Activated T-cell treated with anti-CD3 and anti-CD28 coated beads for 24 hours (primary cell): ENCODE measurements around the gene PURB.
"Not testable (repeated sequence)": the region's sequence is repeated elsewhere in the genome, so short reads cannot be mapped to it uniquely, and the experiment has no call there.

ENCODE experiments used
- DNase-seq: peaks from one replicate; pipeline ENCODE4 v3.0.0-alpha.2; 2020; ENCODE audit warnings: low read depth

PURB gene

DNA sequence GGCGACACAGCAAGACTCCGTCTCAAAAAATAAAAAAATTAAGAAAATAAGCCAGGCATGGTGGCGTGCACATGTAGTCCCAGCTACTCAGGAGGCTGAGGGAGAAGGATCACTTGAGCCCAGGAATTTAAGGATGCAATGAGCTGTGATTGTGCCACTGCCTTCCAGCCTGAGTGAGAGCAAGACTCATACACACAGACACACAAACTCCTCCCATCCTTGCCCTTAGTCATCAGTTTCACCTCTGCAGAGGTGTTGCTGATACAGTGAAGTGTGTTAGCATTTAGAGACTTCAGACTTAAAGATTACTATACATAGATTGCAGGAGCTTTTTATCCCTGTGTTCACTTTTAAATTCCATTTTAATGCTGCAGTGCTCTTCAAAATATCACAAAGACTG, 31.9 kb downstream of the PURB start:
- DNase-seq = no peak

DNA sequence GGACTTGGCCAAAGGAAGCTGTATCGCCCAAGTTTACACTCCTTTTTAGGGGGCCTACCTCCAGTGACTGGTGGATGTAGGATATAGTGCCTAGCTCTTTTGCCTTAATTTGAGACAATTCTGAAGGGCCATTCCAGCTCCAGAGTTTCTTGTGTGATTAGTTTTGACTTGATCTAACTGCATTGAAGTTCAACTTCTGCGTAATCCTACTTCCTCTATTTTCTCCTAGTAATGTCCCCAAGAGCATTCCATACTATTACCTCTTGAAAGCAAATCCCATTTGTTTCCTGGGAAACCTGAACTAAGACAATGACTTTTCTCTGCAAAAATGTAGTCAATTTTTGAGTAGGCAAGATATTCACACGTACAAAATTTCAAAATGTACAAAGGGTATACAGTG, 32.7 kb downstream of the PURB start:
- no peak for DNase-seq

DNA sequence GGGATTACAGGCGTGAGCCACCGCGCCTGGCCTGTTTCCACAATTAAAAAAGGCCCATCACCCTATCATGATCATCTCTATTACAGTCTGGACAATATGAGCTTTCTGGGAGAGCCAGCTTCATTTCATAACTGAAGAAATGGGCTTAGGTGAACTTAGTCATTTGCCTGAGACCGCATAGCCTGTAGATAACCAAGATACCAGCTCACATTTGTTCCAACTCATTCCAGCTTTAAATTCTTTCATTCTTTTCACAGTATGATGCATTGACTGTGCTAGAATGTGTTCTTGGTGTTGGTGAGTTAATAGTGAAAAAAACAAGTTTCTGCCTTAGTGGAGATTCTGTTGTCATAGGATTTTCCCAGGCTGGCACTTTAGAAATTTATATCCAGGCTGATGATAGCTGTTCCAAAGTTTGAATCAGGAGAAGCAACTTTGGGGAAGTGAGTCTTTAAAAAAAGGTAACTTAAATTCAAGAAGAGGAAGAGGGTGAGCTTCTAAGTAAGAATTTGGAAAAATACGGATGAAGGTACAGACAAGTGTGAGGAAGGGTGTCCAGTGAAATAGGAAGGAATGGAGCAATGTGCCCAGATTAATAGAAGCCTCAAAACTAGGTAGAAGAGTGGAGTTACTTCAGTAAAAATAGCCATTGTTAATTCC, 35.3 kb downstream of the PURB start:
- no peak for DNase-seq

DNA sequence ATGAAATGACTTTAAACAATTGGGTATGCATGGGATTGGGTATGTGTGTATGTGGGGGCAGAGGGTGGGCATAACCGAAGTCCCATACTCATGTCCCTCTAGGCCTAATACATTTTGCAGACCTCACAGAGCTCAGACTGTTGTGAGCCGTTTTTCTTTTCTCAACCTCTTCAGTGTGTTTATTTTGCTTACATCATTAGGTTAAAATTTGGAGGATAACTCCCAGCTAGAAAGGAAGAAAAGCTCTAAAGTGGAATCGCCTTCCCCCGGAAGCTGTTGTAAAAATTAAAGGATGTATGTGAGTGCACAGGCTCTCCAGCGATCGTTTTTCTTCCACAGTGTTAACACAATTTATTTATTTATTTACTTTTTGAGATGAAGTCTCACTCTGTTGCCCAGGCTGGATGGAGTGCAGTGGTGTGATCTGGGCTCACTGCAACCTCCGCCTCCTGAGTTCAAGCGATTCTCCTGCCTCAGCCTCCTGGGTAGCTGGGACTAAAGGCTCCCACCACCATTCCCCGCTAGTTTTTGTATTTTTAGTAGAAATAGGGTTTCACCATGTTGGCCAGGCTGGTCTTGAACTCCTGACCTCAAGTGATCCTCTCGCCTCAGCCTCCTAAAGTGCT, 36.0 kb downstream of the PURB start:
- DNase-seq = no peak

DNA sequence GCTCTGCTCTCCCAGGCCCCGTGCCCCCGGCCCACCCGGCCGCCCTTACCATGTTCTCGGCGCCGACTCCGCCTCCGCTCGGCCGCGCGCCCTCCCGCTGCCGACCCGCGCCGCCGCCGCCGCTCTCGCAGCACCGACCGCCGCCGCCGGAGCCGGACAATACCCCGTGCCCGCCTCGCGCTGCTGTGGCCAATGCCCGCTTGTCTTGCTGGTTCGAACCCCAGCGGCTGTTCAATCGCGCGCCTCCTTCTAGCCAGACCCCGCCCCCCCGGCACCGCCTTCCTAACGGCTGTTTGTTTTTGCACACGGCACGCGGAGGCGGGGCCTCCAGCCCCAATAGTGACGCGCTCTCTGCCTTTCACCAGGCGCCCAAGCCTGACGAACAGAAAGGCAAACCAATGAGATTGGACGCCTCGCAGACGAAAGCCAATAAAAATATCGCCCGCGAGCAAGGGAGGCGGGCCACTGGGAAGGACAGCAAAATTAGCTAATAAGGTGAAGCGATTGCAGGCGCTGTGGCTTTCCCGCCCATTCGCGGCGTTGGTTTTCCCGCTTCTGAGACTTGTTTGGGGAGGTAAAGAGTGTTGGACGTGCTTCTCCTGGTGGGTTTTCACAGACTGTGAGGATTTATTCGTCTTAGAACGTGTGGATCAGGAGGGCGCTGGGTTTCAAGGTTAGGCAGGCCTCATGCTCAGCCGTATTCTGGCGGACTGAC, 37.3 kb downstream of the PURB start, which contains the start of gene H2AZ2:
Gene H2AZ2 (minus strand): TSS at position 168 of the 715 bp plus-strand sequence. CDS start 116 bp downstream, at position 52.
- peak; percentile 100 for DNase-seq

DNA sequence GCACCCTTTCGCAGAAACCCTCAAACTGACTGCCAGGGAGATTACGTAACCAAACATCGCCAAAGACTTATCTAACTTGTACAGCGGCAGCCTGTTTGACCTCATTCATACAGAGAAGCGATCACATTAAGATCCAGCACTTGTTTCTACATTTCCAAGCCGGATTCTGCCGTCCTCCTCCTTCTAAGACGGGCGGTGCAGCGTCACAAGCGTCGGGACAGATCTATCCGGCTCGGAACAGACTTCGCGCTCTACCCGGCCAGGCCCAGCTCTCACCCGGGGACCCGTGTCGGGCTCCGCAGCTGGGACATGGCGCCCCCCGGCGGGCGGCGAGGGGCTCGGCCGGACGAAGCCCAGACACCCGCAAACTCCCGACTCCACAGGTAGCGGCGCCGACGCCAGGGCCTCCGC, 37.8 kb downstream of the PURB start:
- DNase-seq = peak; percentile 78

DNA sequence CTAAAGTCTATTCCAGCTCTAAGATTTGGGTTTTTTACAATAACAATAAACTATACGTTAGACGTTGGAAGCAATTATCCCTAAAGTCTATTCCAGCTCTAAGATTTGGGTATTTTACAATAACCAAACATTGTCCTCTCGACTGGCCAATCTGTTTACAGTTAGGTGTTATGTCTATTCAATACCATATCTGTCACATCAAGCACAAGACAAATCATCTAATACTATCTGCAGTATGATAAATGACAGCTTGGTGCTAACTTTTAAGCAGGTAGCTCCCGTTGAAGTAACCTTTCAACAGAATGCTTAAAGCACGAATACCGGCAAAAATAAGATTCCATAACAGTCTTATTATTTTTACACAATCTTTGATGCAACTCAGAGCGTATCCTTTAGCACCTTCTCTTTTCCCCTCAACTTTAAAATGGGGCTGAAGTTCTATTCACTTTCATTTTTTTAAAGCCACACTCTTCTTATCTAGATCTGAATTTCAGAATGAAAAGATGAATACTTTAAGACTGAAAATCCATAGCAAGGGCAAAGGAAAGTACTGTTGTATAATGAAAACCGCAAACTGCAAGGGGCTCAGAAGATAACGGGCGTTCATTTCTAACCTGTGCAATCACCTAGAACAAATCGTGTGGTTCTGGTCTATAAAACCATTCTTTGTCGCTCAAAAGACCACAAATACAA, 38.4 kb downstream of the PURB start:
- no peak for DNase-seq

DNA sequence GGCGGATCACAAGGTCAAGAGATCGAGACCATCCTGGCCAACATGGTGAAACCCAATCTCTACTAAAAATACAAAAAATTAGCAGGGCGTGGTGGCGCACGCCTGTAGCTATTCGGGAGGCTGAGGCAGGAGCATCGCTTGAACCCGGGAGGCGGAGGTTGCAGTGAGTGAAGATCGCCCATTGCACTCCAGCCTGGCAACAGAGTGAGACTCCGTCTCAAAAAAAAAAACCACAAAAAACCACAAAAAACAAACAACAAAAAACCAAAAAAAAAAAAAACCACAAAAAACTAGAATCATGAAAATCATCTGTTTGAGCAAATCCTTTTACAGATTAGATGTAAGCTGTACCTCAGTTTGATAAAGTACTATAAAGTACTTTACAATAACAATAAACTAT, 38.9 kb downstream of the PURB start:
- DNase-seq = not testable (repeated sequence)

DNA sequence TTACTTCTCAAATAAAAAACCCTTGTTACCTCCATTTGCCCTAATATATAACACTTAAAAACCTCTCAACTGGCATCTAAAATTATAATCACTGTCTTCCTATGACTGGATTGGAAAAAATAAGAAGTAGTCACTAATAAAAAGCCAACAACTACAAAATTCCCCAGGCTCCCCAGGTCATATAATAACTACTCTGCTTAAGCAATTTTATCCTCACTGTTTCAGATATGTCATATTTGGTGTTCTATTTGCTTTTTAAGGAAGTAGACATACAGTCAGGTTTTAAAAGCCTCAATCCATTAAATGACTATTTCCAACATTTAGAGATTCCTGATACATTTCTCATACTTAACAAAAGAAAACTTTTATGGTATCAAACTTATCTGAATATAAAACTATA, 39.9 kb downstream of the PURB start:
- no peak for DNase-seq

DNA sequence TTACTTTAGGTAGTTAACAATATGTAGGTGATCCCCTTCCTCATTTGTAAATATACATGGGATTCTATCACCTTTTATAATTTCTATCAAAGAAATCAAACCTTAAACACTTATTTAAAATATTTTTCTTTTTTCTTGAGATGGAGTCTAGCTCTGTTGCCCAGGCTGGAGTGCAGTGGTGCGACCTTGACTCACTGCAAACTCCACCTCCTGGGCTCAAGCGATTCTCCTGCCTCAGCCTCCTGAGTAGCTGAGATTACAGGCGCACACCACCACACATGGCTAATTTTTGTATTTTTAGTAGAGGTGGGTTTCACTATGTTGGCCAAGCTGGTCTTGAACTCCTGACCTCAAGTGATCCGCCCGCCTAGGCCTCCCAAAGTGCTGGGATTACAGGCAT, 41.9 kb downstream of the PURB start:
- not testable (repeated sequence) for DNase-seq

DNA sequence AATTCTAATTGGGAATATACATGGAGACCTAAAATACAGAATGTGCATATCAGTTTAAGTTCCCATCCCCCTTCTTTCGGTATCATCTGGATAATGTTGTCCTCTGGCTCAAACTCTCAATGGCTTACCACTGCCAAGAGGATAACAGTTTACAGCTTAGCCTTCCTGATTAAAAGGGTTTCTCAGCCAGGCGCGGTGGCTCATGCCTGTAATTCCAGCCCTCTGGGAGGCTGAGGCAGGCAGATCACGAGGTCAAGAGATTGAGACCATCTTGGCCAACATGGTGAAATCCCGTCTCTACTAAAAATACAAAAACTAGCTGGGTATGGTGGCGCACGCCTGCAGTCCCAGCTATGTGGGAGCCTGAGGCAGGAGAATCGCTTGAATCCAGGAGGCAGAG, 42.7 kb downstream of the PURB start:
- not testable (repeated sequence) for DNase-seq

DNA sequence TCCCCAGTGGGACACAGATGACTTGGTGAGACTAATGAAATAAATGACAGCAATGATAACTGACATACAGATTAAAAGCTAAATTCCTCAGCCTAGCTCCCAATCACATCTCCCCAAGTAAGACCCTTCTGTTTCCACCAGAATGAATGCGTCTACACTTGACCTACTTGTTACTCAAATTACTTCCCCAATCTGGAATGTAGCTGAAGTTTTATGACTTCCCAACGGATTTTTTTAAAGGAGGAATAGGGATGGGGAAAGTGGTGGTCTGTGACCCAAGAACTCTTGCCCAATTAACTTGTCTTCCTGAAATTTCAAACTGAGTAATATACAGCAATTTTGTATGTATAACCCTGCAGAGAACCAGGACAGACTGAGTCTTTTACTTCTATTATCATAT, 46.6 kb downstream of the PURB start:
- DNase-seq = no peak

DNA sequence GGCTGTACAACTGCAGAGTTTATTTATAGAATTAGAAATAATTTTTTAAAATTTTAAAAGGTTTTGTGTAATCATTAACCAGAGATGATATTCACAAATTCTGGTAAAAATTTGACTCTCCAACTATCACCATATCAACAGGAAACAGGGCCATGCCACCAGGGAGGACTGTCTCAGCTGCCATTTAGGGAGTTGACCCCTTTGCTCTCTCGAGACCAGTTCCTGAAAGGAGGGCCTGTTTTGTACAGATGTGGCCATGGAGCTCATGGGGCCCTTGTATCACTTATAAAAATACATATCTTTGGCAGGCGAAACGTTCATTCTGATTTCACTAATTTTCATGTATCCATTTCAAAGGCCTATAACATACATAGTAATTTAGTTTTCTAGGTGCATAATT, 57.8 kb downstream of the PURB start:
- DNase-seq = no peak
